ENCODE measurements around the gene POU6F2.

DNA sequence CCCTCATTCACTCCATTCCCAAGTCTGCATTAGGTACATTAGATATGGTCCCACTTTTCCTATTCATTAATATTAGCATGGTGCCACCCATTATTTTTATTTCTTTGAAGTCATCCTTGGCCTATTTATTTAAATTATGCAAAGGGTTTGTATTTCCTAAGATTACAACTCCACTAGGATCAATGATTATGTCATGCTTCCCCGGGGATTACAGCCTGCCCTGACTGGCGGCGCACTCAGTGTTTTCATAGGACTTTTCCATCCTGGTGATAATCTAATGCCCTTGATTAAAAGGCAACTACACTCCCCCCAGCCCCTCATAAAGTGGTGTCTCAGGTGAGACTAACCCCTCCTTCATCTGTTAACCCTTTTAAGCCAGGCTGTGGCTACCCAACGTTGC lies 187.2 kb downstream of the POU6F2 start:
- TF ChIP-seq, protein P1, sequence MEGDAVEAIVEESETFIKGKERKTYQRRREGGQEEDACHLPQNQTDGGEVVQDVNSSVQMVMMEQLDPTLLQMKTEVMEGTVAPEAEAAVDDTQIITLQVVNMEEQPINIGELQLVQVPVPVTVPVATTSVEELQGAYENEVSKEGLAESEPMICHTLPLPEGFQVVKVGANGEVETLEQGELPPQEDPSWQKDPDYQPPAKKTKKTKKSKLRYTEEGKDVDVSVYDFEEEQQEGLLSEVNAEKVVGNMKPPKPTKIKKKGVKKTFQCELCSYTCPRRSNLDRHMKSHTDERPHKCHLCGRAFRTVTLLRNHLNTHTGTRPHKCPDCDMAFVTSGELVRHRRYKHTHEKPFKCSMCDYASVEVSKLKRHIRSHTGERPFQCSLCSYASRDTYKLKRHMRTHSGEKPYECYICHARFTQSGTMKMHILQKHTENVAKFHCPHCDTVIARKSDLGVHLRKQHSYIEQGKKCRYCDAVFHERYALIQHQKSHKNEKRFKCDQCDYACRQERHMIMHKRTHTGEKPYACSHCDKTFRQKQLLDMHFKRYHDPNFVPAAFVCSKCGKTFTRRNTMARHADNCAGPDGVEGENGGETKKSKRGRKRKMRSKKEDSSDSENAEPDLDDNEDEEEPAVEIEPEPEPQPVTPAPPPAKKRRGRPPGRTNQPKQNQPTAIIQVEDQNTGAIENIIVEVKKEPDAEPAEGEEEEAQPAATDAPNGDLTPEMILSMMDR (tag by site-specific recombination; IDR thresholded peaks at IDR 0.05) = no peak
- TF ChIP-seq, protein P2, sequence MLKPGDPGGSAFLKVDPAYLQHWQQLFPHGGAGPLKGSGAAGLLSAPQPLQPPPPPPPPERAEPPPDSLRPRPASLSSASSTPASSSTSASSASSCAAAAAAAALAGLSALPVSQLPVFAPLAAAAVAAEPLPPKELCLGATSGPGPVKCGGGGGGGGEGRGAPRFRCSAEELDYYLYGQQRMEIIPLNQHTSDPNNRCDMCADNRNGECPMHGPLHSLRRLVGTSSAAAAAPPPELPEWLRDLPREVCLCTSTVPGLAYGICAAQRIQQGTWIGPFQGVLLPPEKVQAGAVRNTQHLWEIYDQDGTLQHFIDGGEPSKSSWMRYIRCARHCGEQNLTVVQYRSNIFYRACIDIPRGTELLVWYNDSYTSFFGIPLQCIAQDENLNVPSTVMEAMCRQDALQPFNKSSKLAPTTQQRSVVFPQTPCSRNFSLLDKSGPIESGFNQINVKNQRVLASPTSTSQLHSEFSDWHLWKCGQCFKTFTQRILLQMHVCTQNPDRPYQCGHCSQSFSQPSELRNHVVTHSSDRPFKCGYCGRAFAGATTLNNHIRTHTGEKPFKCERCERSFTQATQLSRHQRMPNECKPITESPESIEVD (tag by site-specific recombination; IDR thresholded peaks at IDR 0.05) = no peak
- no peak for TF ChIP-seq ZNF707 (tag by site-specific recombination; IDR thresholded peaks at IDR 0.05)
- TF ChIP-seq ZNF423 (tag by site-specific recombination; IDR thresholded peaks at IDR 0.05) = no peak
- TF ChIP-seq, protein P3, sequence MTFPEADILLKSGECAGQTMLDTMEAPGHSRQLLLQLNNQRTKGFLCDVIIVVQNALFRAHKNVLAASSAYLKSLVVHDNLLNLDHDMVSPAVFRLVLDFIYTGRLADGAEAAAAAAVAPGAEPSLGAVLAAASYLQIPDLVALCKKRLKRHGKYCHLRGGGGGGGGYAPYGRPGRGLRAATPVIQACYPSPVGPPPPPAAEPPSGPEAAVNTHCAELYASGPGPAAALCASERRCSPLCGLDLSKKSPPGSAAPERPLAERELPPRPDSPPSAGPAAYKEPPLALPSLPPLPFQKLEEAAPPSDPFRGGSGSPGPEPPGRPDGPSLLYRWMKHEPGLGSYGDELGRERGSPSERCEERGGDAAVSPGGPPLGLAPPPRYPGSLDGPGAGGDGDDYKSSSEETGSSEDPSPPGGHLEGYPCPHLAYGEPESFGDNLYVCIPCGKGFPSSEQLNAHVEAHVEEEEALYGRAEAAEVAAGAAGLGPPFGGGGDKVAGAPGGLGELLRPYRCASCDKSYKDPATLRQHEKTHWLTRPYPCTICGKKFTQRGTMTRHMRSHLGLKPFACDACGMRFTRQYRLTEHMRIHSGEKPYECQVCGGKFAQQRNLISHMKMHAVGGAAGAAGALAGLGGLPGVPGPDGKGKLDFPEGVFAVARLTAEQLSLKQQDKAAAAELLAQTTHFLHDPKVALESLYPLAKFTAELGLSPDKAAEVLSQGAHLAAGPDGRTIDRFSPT (tag by site-specific recombination; IDR thresholded peaks at IDR 0.05) = no peak
- no peak for TF ChIP-seq ZNF670 (tag by site-specific recombination; IDR thresholded peaks at IDR 0.05; ENCODE audit: low read depth)
- TF ChIP-seq ZNF660 (tag by site-specific recombination; IDR thresholded peaks at IDR 0.05) = no peak
- TF ChIP-seq ZNF792 (tag by site-specific recombination; IDR thresholded peaks at IDR 0.05) = no peak
- TF ChIP-seq, protein P4, sequence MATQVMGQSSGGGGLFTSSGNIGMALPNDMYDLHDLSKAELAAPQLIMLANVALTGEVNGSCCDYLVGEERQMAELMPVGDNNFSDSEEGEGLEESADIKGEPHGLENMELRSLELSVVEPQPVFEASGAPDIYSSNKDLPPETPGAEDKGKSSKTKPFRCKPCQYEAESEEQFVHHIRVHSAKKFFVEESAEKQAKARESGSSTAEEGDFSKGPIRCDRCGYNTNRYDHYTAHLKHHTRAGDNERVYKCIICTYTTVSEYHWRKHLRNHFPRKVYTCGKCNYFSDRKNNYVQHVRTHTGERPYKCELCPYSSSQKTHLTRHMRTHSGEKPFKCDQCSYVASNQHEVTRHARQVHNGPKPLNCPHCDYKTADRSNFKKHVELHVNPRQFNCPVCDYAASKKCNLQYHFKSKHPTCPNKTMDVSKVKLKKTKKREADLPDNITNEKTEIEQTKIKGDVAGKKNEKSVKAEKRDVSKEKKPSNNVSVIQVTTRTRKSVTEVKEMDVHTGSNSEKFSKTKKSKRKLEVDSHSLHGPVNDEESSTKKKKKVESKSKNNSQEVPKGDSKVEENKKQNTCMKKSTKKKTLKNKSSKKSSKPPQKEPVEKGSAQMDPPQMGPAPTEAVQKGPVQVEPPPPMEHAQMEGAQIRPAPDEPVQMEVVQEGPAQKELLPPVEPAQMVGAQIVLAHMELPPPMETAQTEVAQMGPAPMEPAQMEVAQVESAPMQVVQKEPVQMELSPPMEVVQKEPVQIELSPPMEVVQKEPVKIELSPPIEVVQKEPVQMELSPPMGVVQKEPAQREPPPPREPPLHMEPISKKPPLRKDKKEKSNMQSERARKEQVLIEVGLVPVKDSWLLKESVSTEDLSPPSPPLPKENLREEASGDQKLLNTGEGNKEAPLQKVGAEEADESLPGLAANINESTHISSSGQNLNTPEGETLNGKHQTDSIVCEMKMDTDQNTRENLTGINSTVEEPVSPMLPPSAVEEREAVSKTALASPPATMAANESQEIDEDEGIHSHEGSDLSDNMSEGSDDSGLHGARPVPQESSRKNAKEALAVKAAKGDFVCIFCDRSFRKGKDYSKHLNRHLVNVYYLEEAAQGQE (tag by site-specific recombination; IDR thresholded peaks at IDR 0.05) = no peak
- no peak for TF ChIP-seq YY1 (tag by site-specific recombination; IDR thresholded peaks at IDR 0.05)
- TF ChIP-seq ZNF133 (tag by site-specific recombination; IDR thresholded peaks at IDR 0.05) = no peak
- TF ChIP-seq TCF7L2 (IDR thresholded peaks at IDR 0.05; ENCODE audit: borderline replicate concordance, low read depth, low read length) = peak; percentile 52; the same call in 1 of the 2 replicates
- TF ChIP-seq ZIC2 (tag by site-specific recombination; IDR thresholded peaks at IDR 0.05) = no peak

Data from HEK293 (cell line).